ENCODE results near the gene EGLN2. TPM values are rescaled to one million over a fixed set of nuclear protein-coding genes. Genes with fewer than 3 reads are reported as not detected.
"Not testable (repeated sequence)": the region's sequence is repeated elsewhere in the genome, so short reads cannot be mapped to it uniquely, and the experiment has no call there.

Gene EGLN2
- total RNA-seq, 1 donor from 2014 or later = 142 TPM

DNA sequence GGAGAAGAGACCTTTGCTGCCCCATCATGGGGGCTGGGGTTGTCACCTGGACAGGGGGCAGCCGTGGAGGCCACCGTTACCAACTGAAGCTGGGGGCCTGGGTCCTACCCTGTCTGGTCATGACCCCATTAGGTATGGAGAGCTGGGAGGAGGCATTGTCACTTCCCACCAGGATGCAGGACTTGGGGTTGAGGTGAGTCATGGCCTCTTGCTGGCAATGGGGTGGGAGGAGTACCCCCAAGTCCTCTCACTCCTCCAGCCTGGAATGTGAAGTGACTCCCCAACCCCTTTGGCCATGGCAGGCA lies 9.0 kb downstream of the EGLN2 start:
- Mint-ChIP-seq H3K27ac (ENCODE audit: unreplicated experiment) (no peak overlapping the region), H3K4me3 (ENCODE audit: unreplicated experiment) (no peak overlapping the region), H3K9me3 (ENCODE audit: unreplicated experiment) (peaks cover 14% of the 10 kb centered on the region), H3K4me1 (ENCODE audit: low read depth, unreplicated experiment) (peaks cover 47% of the 10 kb centered on the region), H3K27me3 (ENCODE audit: unreplicated experiment) (peaks cover 18% of the 10 kb centered on the region), H3K36me3 (ENCODE audit: unreplicated experiment) (no peaks in the 10 kb centered on the region)
- no peak for DNase-seq
- TF ChIP-seq, protein P1, sequence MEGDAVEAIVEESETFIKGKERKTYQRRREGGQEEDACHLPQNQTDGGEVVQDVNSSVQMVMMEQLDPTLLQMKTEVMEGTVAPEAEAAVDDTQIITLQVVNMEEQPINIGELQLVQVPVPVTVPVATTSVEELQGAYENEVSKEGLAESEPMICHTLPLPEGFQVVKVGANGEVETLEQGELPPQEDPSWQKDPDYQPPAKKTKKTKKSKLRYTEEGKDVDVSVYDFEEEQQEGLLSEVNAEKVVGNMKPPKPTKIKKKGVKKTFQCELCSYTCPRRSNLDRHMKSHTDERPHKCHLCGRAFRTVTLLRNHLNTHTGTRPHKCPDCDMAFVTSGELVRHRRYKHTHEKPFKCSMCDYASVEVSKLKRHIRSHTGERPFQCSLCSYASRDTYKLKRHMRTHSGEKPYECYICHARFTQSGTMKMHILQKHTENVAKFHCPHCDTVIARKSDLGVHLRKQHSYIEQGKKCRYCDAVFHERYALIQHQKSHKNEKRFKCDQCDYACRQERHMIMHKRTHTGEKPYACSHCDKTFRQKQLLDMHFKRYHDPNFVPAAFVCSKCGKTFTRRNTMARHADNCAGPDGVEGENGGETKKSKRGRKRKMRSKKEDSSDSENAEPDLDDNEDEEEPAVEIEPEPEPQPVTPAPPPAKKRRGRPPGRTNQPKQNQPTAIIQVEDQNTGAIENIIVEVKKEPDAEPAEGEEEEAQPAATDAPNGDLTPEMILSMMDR (IDR thresholded peaks at IDR 0.05; ENCODE audit: partially characterized antibody, unreplicated experiment) = no peak

DNA sequence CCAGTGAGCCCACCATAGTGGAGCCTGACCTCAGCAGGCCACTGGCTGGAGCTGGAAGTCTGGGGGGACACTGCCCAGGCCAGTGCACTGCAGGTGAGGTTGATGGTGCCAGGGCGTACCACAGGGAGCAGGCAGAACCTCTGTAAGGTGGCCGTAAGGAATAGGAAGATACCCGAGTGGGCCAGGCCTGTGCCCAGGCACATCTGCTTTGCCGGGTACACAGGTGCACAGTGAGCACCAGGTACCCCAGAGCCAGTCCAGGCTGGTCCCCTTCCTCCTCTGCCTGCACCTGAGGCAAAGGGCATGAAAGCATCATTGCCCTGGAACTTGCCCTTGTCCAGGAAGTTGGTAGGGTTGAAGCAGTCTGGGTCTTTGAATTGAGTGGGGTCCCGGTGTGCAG lies 9.5 kb downstream of the EGLN2 start:
- Mint-ChIP-seq H3K4me3 (ENCODE audit: unreplicated experiment) (no peak overlapping the region), H3K27ac (ENCODE audit: unreplicated experiment) (no peak overlapping the region), H3K36me3 (ENCODE audit: unreplicated experiment) (no peaks in the 10 kb centered on the region), H3K9me3 (ENCODE audit: unreplicated experiment) (peaks cover 12% of the 10 kb centered on the region), H3K27me3 (ENCODE audit: unreplicated experiment) (peaks cover 18% of the 10 kb centered on the region), H3K4me1 (ENCODE audit: low read depth, unreplicated experiment) (peaks cover 43% of the 10 kb centered on the region)
- TF ChIP-seq, protein P1 (IDR thresholded peaks at IDR 0.05; ENCODE audit: partially characterized antibody, unreplicated experiment) = no peak
- no peak for DNase-seq

DNA sequence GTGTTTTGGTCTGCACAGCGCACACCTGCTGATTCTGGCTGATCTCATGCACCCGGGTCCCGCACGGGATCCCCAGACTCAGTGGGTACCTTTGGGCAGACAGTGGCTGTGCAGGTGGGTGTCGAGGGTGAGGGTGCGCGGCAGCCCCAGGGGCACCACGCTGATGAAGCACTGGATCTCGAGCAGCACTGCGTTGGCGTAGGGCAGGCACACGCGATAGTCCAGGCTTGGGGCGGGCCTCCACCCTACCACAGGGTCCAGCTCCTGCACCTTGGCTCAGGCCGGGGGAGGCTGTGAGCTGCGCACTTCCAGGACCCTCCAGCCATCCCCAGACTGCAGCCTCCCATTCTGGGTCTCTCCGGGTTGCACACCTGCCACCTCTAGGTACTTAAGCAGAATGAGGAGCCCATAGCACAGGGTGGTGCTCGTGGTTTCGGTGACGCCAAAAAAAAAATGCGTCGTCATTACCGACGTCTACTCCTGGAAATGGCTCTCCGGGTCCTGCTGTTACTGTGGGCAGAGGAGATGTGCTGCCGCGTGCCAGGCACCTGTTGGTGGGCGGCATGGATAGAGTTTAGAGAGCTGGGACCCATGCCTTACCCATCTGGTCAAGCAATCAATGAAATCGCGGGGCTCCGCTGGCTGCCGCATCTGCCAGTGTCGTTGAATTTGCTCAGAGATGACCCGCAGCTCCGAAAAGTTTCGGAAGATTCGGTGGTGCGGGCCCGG lies 10.5 kb downstream of the EGLN2 start:
- peaks cover 34% of the 10 kb centered on the region for H3K4me1 Mint-ChIP-seq (ENCODE audit: low read depth, unreplicated experiment)
- DNase-seq = no peak
- peaks cover 18% of the 10 kb centered on the region for H3K27me3 Mint-ChIP-seq (ENCODE audit: unreplicated experiment)
- no peak overlapping the region for H3K27ac Mint-ChIP-seq (ENCODE audit: unreplicated experiment)
- H3K4me3 Mint-ChIP-seq (ENCODE audit: unreplicated experiment) = no peak overlapping the region
- TF ChIP-seq, protein P1 (IDR thresholded peaks at IDR 0.05; ENCODE audit: partially characterized antibody, unreplicated experiment) = no peak
- no peaks in the 10 kb centered on the region for H3K36me3 Mint-ChIP-seq (ENCODE audit: unreplicated experiment)
- H3K9me3 Mint-ChIP-seq (ENCODE audit: unreplicated experiment) = peaks cover 12% of the 10 kb centered on the region

DNA sequence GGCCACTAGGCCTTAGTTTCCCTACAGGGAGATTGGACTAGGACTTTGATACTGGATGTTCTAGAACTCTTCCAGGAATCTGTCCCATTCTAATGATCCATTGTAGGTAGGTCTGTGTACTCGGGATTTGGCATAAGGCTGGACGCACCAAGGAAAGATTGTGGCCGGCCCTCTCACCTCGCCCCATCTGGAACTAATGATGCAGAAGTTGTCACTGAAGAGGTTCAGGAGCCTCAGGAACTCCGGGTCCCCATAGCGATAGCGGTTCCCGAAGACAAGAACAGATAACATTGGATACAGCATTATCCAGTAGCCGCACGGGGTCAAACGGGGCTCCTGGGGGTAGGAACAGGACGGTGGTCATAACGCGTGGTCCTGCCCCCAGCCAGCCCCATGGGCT lies 11.2 kb downstream of the EGLN2 start:
- no peaks in the 10 kb centered on the region for H3K36me3 Mint-ChIP-seq (ENCODE audit: unreplicated experiment)
- H3K4me1 Mint-ChIP-seq (ENCODE audit: low read depth, unreplicated experiment) = peaks cover 27% of the 10 kb centered on the region
- DNase-seq = no peak
- peaks cover 12% of the 10 kb centered on the region for H3K9me3 Mint-ChIP-seq (ENCODE audit: unreplicated experiment)
- peaks cover 16% of the 10 kb centered on the region for H3K27me3 Mint-ChIP-seq (ENCODE audit: unreplicated experiment)
- no peak overlapping the region for H3K27ac Mint-ChIP-seq (ENCODE audit: unreplicated experiment)
- H3K4me3 Mint-ChIP-seq (ENCODE audit: unreplicated experiment) = peak overlapping the region; percentile 64
- TF ChIP-seq, protein P1 (IDR thresholded peaks at IDR 0.05; ENCODE audit: partially characterized antibody, unreplicated experiment) = no peak

DNA sequence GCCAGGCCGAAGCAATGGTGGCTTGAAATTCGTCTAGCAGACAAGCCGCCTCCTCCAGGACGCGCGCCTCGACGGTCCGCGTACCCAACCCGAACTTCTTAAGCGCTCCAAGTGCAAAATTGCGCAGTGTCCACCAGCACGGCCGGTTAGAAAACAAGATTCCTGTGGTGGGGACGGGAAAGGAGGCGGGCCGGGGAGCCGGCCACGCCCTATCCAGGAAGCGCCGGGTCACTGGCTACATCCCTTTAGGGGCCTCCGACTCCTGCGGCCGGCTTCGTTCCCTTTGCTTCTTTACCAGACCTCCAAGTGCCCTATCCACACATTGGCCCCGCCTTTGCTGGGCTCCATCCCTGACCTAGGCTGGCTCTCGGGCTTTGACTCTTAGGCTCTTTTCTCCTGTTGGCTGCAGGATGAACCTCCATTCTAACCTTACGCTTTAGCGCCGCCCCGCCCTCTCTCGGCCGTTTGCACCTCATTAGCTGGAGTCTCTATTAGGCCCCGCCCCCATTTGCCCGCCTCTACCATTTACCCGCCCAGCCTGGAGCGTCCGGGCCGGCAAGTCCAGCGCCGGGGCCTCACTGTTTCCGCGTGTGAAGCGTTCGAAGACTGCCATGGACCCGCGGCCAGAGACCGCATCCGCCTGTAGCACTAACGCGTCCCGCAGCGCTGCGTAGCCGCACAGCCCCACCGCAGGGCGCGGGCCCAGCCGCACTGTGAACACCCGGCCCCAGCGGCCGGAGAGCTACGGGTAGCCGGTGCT lies 11.8 kb downstream of the EGLN2 start:
- not testable (repeated sequence) for H3K36me3 Mint-ChIP-seq (ENCODE audit: unreplicated experiment); H3K27ac Mint-ChIP-seq (ENCODE audit: unreplicated experiment)
- Mint-ChIP-seq H3K27me3 (ENCODE audit: unreplicated experiment) (peaks cover 16% of the 10 kb centered on the region), H3K4me3 (ENCODE audit: unreplicated experiment) (peak overlapping the region; percentile 94), H3K4me1 (ENCODE audit: low read depth, unreplicated experiment) (peaks cover 22% of the 10 kb centered on the region), H3K9me3 (ENCODE audit: unreplicated experiment) (peaks cover 12% of the 10 kb centered on the region)
- peak; percentile 77 for DNase-seq

All from glutamatergic neuron (in vitro differentiated cells).